GM19238 (cell line): ENCODE data around the gene COPE.
"Not testable (repeated sequence)": the region's sequence is repeated elsewhere in the genome, so short reads cannot be mapped to it uniquely, and the experiment has no call there.

ENCODE experiments used
- DNase-seq: peaks from one replicate; pipeline ENCODE4 v3.0.0; 2011; ENCODE audit warnings: low spot score; ENCODE audit not compliant: insufficient read length

Gene COPE

DNA sequence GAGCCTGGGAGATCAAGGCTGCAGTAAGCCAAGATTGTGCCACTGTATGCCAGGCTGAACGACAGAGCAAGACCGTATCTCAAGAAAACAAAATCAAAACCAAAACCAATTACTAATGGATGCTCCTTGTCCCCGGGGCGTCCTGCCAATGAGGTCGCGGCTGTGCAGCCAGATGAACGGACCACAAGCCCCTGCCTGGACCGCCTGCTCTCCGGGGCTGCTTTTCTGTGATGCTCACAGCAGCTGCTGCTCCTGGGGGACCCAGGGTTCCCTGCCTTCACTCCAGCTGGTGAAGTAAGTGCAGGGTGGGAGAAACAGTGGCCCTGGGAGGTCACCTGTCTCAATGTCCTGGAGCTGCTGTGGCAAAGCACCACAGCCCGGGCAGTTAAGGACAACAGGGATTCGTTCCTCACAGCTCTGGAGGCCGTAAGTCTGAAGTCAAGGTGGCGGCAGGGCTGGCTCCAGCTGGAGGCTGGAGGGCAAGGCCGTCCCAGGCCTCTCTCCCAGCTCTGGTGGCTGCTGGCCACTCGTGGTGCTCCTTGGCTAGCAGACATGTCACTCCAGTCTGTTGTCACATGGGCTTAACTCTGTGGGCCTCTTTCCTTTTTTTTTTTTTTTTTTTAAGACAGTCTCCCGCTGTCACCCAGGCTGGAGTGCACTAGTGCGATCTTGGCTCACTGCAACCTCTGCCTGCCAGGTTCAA, 10.1 kb downstream of the COPE start:
- no peak for DNase-seq

GRCh38 chr19:18906605-18907519, 12.3 kb downstream of the COPE start:
- DNase-seq, result no peak

DNA sequence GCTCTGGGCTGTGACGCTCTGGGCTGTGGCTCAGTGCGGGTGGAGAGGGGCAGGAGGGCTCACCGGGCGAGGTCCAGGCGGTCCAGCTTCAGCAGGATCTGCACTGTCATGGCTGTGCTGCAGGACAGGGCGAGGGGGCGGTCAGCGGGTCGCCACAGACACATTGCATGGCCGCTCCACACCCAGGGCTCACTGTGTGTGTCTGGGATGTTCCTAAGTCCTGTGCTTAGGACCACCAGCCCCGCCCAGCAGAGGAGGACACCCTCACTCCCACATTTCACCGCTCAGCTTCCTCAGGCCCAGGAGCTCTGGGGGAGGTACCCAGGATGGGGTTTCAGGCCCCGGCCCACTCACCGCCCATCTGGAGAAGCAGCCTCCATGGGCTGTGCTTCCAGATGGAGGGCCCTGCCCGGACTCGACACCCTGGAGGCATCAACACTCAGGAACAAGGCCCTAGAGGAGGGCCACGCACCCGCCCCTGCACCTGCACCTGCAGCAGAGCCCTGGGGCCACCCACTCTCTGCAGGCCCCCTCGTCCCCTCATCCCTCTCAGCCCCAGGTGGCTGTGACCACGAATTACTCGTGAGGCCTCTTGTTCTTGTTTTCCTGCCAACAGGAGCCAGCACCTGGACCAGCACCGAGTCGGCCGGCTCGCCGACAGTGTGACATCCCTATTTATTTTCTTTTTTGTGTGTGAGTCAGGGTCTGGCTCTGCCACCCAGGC, 13.5 kb downstream of the COPE start:
- no peak for DNase-seq

GRCh38 chr19:18905058-18905456, 14.1 kb downstream of the COPE start:
- no peak for DNase-seq

- DNase-seq, result no peak
Measured at GRCh38 chr19:18904334-18905057, 14.7 kb downstream of the COPE start.

GRCh38 chr19:18903156-18904037, 15.8 kb downstream of the COPE start:
- no peak for DNase-seq

- DNase-seq, result not testable (repeated sequence)
Measured at GRCh38 chr19:18902519-18902918, 16.7 kb downstream of the COPE start.

- no peak for DNase-seq
Measured at GRCh38 chr19:18901491-18901890, 17.7 kb downstream of the COPE start.

- DNase-seq, result no peak
Measured at GRCh38 chr19:18900700-18901481, 18.3 kb downstream of the COPE start.

DNA sequence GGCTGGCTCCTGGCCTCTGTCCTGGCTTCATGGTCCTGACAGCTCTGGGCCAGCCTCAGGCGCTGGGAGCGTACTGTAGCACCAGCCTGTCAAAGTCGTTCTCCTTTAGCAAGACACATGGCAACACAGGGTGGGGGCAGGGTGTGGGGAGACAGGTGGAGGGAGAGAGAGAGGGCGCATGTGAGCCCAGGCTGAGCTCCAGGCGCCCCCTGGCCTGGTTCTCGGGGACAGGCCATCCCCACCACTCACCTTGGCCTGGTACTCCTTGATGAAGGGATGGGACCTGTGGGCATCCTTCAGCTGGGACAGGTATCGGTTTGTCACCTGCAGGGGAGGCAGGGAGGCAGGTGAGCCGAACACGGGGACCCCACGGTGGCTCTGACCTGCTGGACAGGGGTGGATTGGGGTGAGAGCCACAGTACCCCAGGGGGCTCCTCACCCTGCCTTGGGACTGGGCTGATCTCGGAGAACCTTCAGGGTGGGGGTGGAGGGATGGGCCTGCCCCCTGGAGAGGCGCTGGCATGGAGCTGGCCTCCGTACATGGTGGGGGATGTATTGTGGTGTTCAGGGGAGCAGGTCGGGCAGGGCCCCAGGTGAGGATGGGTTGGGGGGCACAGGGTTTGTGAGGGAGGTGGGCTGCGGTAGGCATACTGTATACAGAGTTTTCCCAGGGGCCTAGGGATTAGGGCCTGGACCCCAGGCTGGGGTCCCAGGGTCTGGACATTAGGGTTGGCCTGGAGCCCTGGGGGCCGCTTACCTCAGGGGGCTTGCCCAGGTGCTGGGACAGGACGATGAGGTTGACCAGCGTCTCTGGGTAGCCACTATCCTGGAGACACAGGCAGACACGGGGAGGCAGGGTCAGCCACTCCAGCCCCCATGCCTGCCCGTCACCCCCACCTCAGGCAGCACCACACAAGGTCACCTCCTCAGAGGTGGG, 19.3 kb downstream of the COPE start:
- no peak for DNase-seq

- no peak for DNase-seq
Measured at GRCh38 chr19:18898607-18899408, 20.4 kb downstream of the COPE start.

- DNase-seq, result no peak
Measured at GRCh38 chr19:18898081-18898606, 21.0 kb downstream of the COPE start.

DNA sequence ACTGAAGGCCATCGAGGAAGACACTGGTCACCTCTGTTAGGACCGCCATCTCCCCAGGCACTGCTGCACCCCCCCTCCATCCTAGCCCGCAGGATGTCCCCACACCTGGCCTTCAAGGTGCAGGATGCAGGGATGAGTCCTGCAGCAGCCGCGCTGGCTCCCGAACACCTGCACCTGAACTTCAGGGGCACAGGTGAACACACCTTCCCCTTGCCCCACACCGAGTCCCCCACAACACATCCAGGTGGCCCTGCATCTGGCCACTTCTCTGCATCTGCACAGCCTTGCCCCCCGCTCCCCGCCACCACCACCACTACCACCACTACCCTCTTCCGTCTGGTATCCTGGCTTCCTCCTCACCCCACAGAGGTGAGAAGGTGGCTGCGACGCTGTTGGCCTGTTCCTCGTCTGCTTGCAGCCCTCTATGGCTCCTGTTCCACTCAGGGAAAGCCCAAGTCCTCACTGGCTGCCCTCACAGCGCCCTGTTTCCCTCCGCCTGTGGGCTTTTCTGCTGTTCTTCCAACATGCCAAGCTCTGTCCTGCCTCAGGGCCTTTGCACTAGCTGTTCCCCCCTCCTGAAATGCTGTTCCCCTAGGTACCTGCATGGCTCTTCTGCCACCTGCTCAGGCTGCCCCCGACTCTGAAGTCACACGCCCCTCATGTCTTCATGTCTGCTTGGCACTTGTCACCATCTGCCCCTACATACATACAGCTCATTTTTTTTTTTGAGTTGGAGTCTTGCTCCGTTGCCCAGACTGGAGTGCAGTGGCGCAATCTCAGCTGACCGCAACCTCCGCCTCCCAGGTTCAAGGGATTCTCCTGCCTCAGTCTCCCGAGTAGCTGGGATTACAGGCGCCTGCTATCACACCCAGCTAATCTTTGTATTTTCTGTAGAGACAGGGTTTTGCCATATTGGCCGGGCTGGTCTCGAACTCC, 21.8 kb downstream of the COPE start:
- DNase-seq, result no peak

GRCh38 chr19:18896421-18896841, 22.8 kb downstream of the COPE start:
- no peak for DNase-seq

DNA sequence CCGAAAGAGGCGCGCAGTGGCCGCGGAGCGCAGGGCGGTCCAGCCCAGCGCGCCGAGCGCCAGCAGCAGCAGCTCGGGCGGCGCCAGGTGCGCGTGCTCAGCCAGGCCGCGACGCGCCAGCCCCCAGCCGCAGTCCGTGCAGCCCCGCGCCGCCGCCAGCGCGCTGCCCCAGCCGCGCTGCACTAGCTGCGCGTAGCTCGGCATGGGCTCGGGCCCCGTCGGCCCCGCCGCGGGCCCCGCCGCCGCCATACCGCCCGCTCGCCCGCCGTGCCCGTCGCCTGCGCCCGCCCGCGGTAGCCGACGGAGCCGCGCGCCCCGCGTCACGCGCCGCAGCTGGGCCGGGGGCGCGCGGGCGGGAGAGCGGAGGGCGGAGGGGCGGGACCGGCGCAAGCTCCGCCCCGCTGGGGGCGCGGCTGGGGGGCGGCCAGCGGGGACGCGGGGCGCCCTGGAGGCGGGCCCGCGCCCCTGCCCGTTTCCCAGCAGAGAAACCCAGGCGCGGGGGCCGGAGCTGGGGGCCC, 23.3 kb downstream of the COPE start, which contains the start of gene CERS1:
Gene CERS1, minus strand, starts transcription at position 335 of the 518 bp plus-strand sequence. Its CDS starts 86 bp downstream, at position 249.
- no peak for DNase-seq
